Type B pancreatic cell (in vitro differentiated cells): ENCODE data around the gene GXYLT2. TPM values are rescaled to one million over a fixed set of nuclear protein-coding genes. Genes with fewer than 3 reads are reported as not detected.
A peak's percentile ranks its signal among the peaks of the same experiment; 100 is the strongest.

Source experiments
- DNase-seq: peaks from one replicate; pipeline ENCODE4 v3.0.0; 2021; ENCODE audit warnings: mixed read lengths; ENCODE audit not compliant: unreplicated experiment; ENCODE audit errors: extremely low spot score
- H3K27ac Mint-ChIP-seq: 2 replicates; pipeline ENCODE4 v1.8.0; 2021; ENCODE audit warnings: mild to moderate bottlenecking, mixed read lengths
- H3K27me3 Mint-ChIP-seq: 2 replicates; pipeline ENCODE4 v1.8.0; 2021; ENCODE audit warnings: mixed read lengths
- H3K36me3 Mint-ChIP-seq: 2 replicates; pipeline ENCODE4 v1.8.0; 2021; ENCODE audit warnings: mixed read lengths
- H3K4me1 Mint-ChIP-seq: one replicate; pipeline ENCODE4 v1.8.0; 2021; ENCODE audit warnings: mixed read lengths; ENCODE audit not compliant: unreplicated experiment
- H3K4me3 Mint-ChIP-seq: 2 replicates; pipeline ENCODE4 v1.8.0; 2021; ENCODE audit warnings: mild to moderate bottlenecking, mixed read lengths
- H3K9me3 Mint-ChIP-seq: 2 replicates; pipeline ENCODE4 v1.8.0; 2021; ENCODE audit warnings: mixed read lengths
- CTCF ChIP-seq: fragments of 200-600 bp; sonication (generic); conservative IDR thresholded peaks from 2 replicates; pipeline ENCODE4 v1.5.0; 2021; ENCODE audit warnings: antibody characterized with exemption, mild to moderate bottlenecking
- total RNA-seq: library from RNA; stranded (reverse); gene quantifications from 2 replicates; pipeline ENCODE4 v1.2.1, GENCODE V29; 2021; ENCODE audit warnings: low replicate concordance

GXYLT2 gene
- total RNA-seq, 1 donor from 2014 or later = 25.8 TPM

- no peak for TF ChIP-seq CTCF
- no peaks in the 10 kb centered on the region for H3K9me3 Mint-ChIP-seq
- DNase-seq = no peak
Measured at GRCh38 chr3:72951259-72951722, 63.4 kb downstream of the GXYLT2 start.

GRCh38 chr3:72953325-72953956, 65.6 kb downstream of the GXYLT2 start:
- TF ChIP-seq CTCF = no peak
- Mint-ChIP-seq H3K4me1 (peaks cover 11% of the 10 kb centered on the region), H3K9me3 (no peaks in the 10 kb centered on the region), H3K36me3 (peaks cover 4% of the 10 kb centered on the region), H3K4me3 (no peak overlapping the region), H3K27me3 (no peaks in the 10 kb centered on the region), H3K27ac (no peak overlapping the region)
- DNase-seq = no peak

More at GRCh38 chr3:72951259-72951722, 63.4 kb downstream of the GXYLT2 start:
- Mint-ChIP-seq H3K4me3 (no peak overlapping the region), H3K36me3 (peaks cover 8% of the 10 kb centered on the region), H3K4me1 (peaks cover 8% of the 10 kb centered on the region), H3K27me3 (no peaks in the 10 kb centered on the region), H3K27ac (no peak overlapping the region)

DNA sequence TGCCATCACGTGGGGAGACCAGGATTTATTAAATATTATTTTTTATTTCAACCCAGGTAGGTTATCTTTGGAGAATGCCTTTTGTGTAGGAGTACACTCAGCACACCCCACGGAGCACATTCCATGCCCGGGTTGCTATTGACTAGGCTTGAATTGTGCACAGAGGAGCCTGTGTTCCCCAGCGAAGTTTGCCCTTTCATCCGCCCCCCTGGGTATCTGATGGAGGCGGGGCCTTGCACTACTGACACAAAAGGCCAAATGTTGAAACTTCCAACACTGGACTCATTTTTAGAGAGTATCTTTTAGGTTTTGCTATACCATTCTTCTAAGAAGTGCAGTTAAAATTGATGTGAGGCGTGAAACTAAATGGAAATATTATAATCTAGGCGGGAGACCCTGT, 69.5 kb downstream of the GXYLT2 start:
- no peaks in the 10 kb centered on the region for H3K9me3 Mint-ChIP-seq
- no peak for TF ChIP-seq CTCF
- no peak for DNase-seq
- H3K36me3 Mint-ChIP-seq = peaks cover 11% of the 10 kb centered on the region
- H3K4me3 Mint-ChIP-seq = no peak overlapping the region
- H3K4me1 Mint-ChIP-seq = peaks cover 16% of the 10 kb centered on the region
- H3K27ac Mint-ChIP-seq = peak overlapping the region; percentile 46
- no peaks in the 10 kb centered on the region for H3K27me3 Mint-ChIP-seq

GRCh38 chr3:72959336-72959735, 71.5 kb downstream of the GXYLT2 start:
- Mint-ChIP-seq H3K27ac (no peak overlapping the region), H3K4me3 (no peak overlapping the region), H3K9me3 (no peaks in the 10 kb centered on the region), H3K36me3 (peaks cover 11% of the 10 kb centered on the region), H3K27me3 (no peaks in the 10 kb centered on the region), H3K4me1 (peaks cover 16% of the 10 kb centered on the region)
- DNase-seq = no peak
- TF ChIP-seq CTCF = no peak

DNA sequence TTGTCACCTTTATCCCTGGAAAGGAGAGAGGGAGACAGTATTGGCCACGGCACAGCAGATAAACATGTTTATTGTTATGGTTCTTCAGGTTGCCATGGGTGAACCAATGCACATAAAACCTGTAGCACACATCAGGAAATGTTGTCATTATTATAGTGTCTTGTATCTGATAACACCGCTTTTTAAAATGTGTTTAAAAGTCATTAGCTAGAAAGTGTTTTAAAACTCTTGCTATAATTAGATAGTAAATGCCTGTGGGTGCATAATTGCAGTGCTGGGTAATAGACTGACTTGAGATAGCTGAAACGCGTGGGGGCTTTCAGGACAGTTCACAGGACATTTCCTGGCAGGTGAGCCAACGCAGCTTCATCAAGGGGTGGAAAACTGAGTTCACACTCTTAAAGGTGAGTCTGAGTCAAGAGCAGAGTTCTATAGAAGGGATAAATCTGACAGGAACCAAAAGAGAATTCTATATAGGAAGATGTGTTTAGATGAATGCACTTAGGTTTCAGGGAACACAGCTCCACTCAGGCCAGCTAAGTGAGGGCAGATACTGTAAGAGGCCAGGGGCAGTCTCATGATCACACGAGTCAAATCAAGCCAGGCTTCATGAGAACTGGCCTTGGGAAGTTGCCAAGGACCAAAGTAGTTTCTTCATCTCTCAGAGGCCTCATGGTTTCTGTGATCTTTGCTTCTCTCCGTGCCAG, 73.1 kb downstream of the GXYLT2 start:
- Mint-ChIP-seq H3K27ac (peak overlapping the region; percentile 67), H3K4me1 (peaks cover 16% of the 10 kb centered on the region), H3K4me3 (no peak overlapping the region), H3K27me3 (no peaks in the 10 kb centered on the region), H3K36me3 (peaks cover 11% of the 10 kb centered on the region), H3K9me3 (no peaks in the 10 kb centered on the region)
- no peak for TF ChIP-seq CTCF
- DNase-seq = no peak
